ENCODE measurements around the gene DCLK2.

The DCLK2 gene

DNA sequence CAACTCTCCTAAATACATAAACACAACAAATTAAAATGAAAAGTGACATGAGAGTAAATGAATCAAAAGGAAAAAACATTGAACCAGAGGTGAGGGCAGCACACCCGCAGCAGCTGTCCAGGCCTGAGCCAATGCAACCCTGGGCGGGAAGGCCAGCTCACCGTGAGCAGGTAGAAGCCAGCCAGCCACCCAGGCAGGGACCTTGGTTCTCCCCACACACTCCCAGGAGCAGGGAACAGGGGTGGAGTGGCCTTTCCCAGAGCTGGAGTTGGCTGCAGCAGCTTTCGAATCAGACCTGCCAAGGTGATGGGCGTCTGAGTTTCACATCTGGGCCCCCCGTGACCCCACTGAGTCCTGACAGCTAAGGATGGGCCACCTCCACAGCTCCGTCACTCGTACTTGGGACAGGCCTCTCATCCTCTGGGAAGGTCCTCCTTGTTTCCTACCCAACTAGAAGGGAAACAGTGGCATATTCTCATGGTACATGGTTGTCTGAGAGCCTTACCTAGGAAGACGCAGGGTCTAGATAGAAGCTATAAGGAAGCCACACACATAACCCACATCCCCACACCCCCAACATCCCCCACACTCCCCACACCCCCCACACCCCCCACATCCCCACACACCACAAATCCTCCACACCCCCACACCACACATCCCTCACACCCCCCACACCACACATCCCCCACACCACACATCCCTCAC lies 172.2 kb downstream of the DCLK2 start:
- H3K4me1 ChIP-seq (ENCODE audit: insufficient read depth, low read length, severe bottlenecking) = no peaks in the 10 kb centered on the region
- H3K9me2 ChIP-seq (ENCODE audit: low read depth, low read length) = no peaks in the 10 kb centered on the region
- H3F3A ChIP-seq (ENCODE audit: insufficient read depth, low read length) = 0 out of 2 replicates have a peak, but pooled peaks cover 5% of the 10 kb centered on the region
- H3K27me3 ChIP-seq (ENCODE audit: insufficient read depth, low read length) = no peaks in the 10 kb centered on the region
- H3K4me2 ChIP-seq (ENCODE audit: low read length) = no peak overlapping the region
- H3K27ac ChIP-seq (ENCODE audit: low read depth, low read length, poor library complexity, severe bottlenecking) = no peak overlapping the region
- no peaks in the 10 kb centered on the region for H3K79me2 ChIP-seq (ENCODE audit: insufficient read depth, low read length)
- H3K9me3 ChIP-seq (ENCODE audit: low read length) = no peaks in the 10 kb centered on the region
- H3K36me3 ChIP-seq (ENCODE audit: insufficient read depth, low read length) = no peaks in the 10 kb centered on the region
- no peak overlapping the region for H3K9ac ChIP-seq (ENCODE audit: low read length)
- no peak for TF ChIP-seq EZH2 (IDR thresholded peaks at IDR 0.05; ENCODE audit: borderline replicate concordance, low read length)
- TF ChIP-seq, protein P1, sequence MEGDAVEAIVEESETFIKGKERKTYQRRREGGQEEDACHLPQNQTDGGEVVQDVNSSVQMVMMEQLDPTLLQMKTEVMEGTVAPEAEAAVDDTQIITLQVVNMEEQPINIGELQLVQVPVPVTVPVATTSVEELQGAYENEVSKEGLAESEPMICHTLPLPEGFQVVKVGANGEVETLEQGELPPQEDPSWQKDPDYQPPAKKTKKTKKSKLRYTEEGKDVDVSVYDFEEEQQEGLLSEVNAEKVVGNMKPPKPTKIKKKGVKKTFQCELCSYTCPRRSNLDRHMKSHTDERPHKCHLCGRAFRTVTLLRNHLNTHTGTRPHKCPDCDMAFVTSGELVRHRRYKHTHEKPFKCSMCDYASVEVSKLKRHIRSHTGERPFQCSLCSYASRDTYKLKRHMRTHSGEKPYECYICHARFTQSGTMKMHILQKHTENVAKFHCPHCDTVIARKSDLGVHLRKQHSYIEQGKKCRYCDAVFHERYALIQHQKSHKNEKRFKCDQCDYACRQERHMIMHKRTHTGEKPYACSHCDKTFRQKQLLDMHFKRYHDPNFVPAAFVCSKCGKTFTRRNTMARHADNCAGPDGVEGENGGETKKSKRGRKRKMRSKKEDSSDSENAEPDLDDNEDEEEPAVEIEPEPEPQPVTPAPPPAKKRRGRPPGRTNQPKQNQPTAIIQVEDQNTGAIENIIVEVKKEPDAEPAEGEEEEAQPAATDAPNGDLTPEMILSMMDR (IDR thresholded peaks at IDR 0.05; ENCODE audit: low read length) = no peak
- no peak overlapping the region for H3K4me3 ChIP-seq (ENCODE audit: low read depth, low read length, poor library complexity, severe bottlenecking)
- no peaks in the 10 kb centered on the region for H4K20me1 ChIP-seq (ENCODE audit: insufficient read depth, low read length)
- no peak overlapping the region for H2AFZ ChIP-seq (ENCODE audit: low read length)

DNA sequence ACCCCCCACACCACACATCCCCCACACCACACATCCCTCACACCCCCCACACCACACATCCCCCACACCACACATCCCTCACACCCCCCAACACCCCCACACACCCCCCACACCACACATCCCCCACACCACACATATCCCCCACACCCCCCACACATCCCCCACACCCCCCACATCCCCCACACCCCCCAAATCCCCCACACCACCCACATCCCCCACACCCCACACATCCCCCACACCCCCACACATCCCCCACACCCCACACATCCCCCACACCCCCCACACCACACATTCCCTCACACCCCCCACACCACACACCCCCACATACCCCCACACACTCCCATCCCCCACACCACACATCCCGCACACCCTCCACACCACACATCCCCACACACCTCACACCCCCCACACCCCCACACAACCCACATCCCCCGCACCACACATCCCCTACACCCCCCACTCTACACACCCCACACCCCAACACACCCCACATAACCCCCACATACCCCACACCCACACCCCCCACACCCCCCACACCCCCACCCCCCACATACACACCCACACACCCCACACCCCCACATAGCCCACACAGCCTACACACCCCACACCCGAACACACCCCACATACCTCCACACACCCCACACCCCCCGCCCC lies 172.9 kb downstream of the DCLK2 start:
- no peaks in the 10 kb centered on the region for H3K27me3 ChIP-seq (ENCODE audit: insufficient read depth, low read length)
- no peak overlapping the region for H3K4me2 ChIP-seq (ENCODE audit: low read length)
- no peak overlapping the region for H3K27ac ChIP-seq (ENCODE audit: low read depth, low read length, poor library complexity, severe bottlenecking)
- H4K20me1 ChIP-seq (ENCODE audit: insufficient read depth, low read length) = no peaks in the 10 kb centered on the region
- no peaks in the 10 kb centered on the region for H3K9me3 ChIP-seq (ENCODE audit: low read length)
- no peak overlapping the region for H3K9ac ChIP-seq (ENCODE audit: low read length)
- no peaks in the 10 kb centered on the region for H3K4me1 ChIP-seq (ENCODE audit: insufficient read depth, low read length, severe bottlenecking)
- H3K36me3 ChIP-seq (ENCODE audit: insufficient read depth, low read length) = no peaks in the 10 kb centered on the region
- H3K79me2 ChIP-seq (ENCODE audit: insufficient read depth, low read length) = no peaks in the 10 kb centered on the region
- H3F3A ChIP-seq (ENCODE audit: insufficient read depth, low read length) = 0 out of 2 replicates have a peak, but pooled peaks cover 5% of the 10 kb centered on the region
- no peak overlapping the region for H3K4me3 ChIP-seq (ENCODE audit: low read depth, low read length, poor library complexity, severe bottlenecking)
- TF ChIP-seq, protein P1 (IDR thresholded peaks at IDR 0.05; ENCODE audit: low read length) = no peak
- TF ChIP-seq EZH2 (IDR thresholded peaks at IDR 0.05; ENCODE audit: borderline replicate concordance, low read length) = no peak
- H2AFZ ChIP-seq (ENCODE audit: low read length) = no peak overlapping the region
- H3K9me2 ChIP-seq (ENCODE audit: low read depth, low read length) = no peaks in the 10 kb centered on the region

DNA sequence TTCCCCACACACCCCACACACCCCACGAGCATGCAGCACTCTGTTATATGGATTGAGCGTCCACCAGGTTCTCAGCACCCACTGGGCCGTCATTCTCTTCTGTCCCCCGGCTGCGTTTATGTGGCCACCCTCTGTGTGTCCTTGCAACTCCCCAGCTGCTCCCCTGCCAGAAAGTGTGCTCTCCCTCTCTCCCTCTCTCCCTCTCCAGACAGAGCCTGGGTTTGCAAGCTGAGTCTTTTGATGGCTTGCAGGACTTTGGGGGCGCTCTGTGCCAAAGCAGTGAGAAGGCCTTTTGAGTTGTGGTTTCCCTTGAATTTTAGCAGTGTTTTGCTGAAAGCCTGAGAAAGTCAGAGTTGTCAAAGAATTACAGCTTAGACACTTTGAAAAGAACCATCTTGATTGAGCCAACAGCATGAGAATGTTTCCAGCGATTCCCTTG lies 173.5 kb downstream of the DCLK2 start:
- H3K4me1 ChIP-seq (ENCODE audit: insufficient read depth, low read length, severe bottlenecking) = no peaks in the 10 kb centered on the region
- 0 out of 2 replicates have a peak, but pooled peaks cover 5% of the 10 kb centered on the region for H3F3A ChIP-seq (ENCODE audit: insufficient read depth, low read length)
- TF ChIP-seq, protein P1 (IDR thresholded peaks at IDR 0.05; ENCODE audit: low read length) = no peak
- H3K9me3 ChIP-seq (ENCODE audit: low read length) = no peaks in the 10 kb centered on the region
- H3K27ac ChIP-seq (ENCODE audit: low read depth, low read length, poor library complexity, severe bottlenecking) = no peak overlapping the region
- H4K20me1 ChIP-seq (ENCODE audit: insufficient read depth, low read length) = no peaks in the 10 kb centered on the region
- H3K9ac ChIP-seq (ENCODE audit: low read length) = no peak overlapping the region
- H3K79me2 ChIP-seq (ENCODE audit: insufficient read depth, low read length) = no peaks in the 10 kb centered on the region
- H3K27me3 ChIP-seq (ENCODE audit: insufficient read depth, low read length) = no peaks in the 10 kb centered on the region
- H2AFZ ChIP-seq (ENCODE audit: low read length) = no peak overlapping the region
- H3K36me3 ChIP-seq (ENCODE audit: insufficient read depth, low read length) = no peaks in the 10 kb centered on the region
- no peak overlapping the region for H3K4me3 ChIP-seq (ENCODE audit: low read depth, low read length, poor library complexity, severe bottlenecking)
- no peak overlapping the region for H3K4me2 ChIP-seq (ENCODE audit: low read length)
- no peaks in the 10 kb centered on the region for H3K9me2 ChIP-seq (ENCODE audit: low read depth, low read length)

Measured in OCI-LY1 (cell line).